HepG2 (cell line): ENCODE measurements around the gene CDK14. TPM values are rescaled to one million over a fixed set of nuclear protein-coding genes. Genes with fewer than 3 reads are reported as not detected.

Source experiments
- ATAC-seq: fragments of 200-7000 bp; cut with Tn5 transposase; 3 replicates; pipeline ENCODE4 v1.9.1; 2020; ENCODE audit warnings: mild to moderate bottlenecking, moderate library complexity
- BruUV-seq: library from RNA; stranded (reverse); fragments of 400-500 nt; replicated peaks from 2 replicates; lab custom pipeline; 2021; lab: Mats Ljungman, UMichigan
- CTCF ChIA-PET: fragments of 300-600 bp; formaldehyde crosslinking; extraction: SDS; loops from one replicate; lab custom pipeline; 2021; ENCODE audit warnings: low total read pairs, inconsistent platforms, low intra/inter-chr PET ratio; lab: Yijun Ruan, JAX
- POLR2A ChIA-PET: fragments of 350-600 bp; sonication (Branson Sonifier 250); formaldehyde crosslinking; loops from one replicate; lab custom pipeline; 2020; ENCODE audit warnings: antibody characterized with exemption, inconsistent platforms; lab: Yijun Ruan, JAX
- DNase-seq: peaks from one replicate; pipeline ENCODE4 v3.0.0-alpha.2; 2015; ENCODE audit warnings: low spot score
- FAIRE-seq: peaks from 3 replicates; lab custom pipeline; 2011; peaks lifted over from hg19 to GRCh38; lab: Jason Lieb, UNC
- H2AFZ ChIP-seq: one replicate; pipeline ENCODE4 v1.6.1; 2011; ENCODE audit warnings: low read length, inconsistent platforms
- H3K27ac ChIP-seq: fragments of 300-600 bp; 3 replicates; pipeline ENCODE4 v1.8.0; 2011; ENCODE audit warnings: mixed run types, mild to moderate bottlenecking, mixed read lengths, low read length, inconsistent platforms; ENCODE audit not compliant: insufficient read depth; ENCODE audit errors: extremely low read length
- H3K27me3 ChIP-seq, 2 experiments: fragments of 200-600 bp in 1 of 2; 2 replicates in 1 of 2; 3 replicates in 1 of 2; pipeline versions ENCODE4 v1.6.0 to v1.8.0; 2011; ENCODE audit warnings: low read length in 2 of 2, mild to moderate bottlenecking in 2 of 2, moderate library complexity in 2 of 2, inconsistent platforms in 1 of 2; ENCODE audit not compliant: insufficient read depth in 2 of 2, control insufficient read depth in 1 of 2
- H3K36me3 ChIP-seq, 2 experiments: fragments of 200-600 bp in 1 of 2; replicated peaks in 1 of 2; 2 replicates in 1 of 2; 3 replicates in 1 of 2; pipeline versions ENCODE4 v1.5.1 to v1.8.0; 2011; ENCODE audit warnings: low read length in 2 of 2, inconsistent platforms in 1 of 2; ENCODE audit not compliant: insufficient read depth in 2 of 2, control insufficient read depth in 1 of 2
- H3K4me1 ChIP-seq: 2 replicates; pipeline ENCODE4 v1.5.1; 2012; ENCODE audit warnings: low read length, inconsistent platforms; ENCODE audit not compliant: insufficient read depth
- H3K4me2 ChIP-seq: 2 replicates; pipeline ENCODE4 v1.6.0; 2011; ENCODE audit warnings: low read depth, low read length, inconsistent platforms
- H3K4me3 ChIP-seq, 3 experiments: fragments of 200-600 bp in 1 of 3; sonication (generic), shearing (Covaris generic) in 1 of 3; replicated peaks in 1 of 3; 2 replicates each; pipeline ENCODE4 v1.5.1; 2011 to 2016; ENCODE audit warnings: low read length in 3 of 3, inconsistent platforms in 2 of 3, low read depth in 2 of 3, mild to moderate bottlenecking in 2 of 3, control low read depth in 1 of 3, mixed read lengths in 1 of 3; ENCODE audit not compliant: insufficient read depth in 1 of 3
- H3K79me2 ChIP-seq: one replicate; pipeline ENCODE4 v1.6.1; 2011; ENCODE audit warnings: low read length, inconsistent platforms; ENCODE audit not compliant: insufficient read depth
- H3K9ac ChIP-seq: 2 replicates; pipeline ENCODE4 v1.6.0; 2011; ENCODE audit warnings: mild to moderate bottlenecking, low read depth, low read length, inconsistent platforms; ENCODE audit not compliant: insufficient read depth
- H3K9me3 ChIP-seq: 2 replicates; pipeline ENCODE4 v1.5.1; 2012; ENCODE audit warnings: mild to moderate bottlenecking, low read length
- H4K20me1 ChIP-seq: 2 replicates; pipeline ENCODE4 v1.6.0; 2011; ENCODE audit warnings: inconsistent platforms, mild to moderate bottlenecking, low read length, moderate library complexity; ENCODE audit not compliant: insufficient read depth
- ARNTL ChIP-seq: sonication (generic); formaldehyde crosslinking; IDR thresholded peaks from 2 replicates; pipeline ENCODE4 v1.4.0; 2020; ENCODE audit warnings: mild to moderate bottlenecking, missing genetic modification reagents
- EED ChIP-seq: sonication (generic); formaldehyde crosslinking; IDR thresholded peaks from 2 replicates; pipeline ENCODE4 v1.5.0; 2020; ENCODE audit warnings: mild to moderate bottlenecking, missing genetic modification reagents
- FOSL2 ChIP-seq: sonication (generic); formaldehyde crosslinking; IDR thresholded peaks from 2 replicates; pipeline ENCODE4 v1.4.0; 2020; ENCODE audit warnings: missing genetic modification reagents
- GZF1 ChIP-seq: sonication (generic); formaldehyde crosslinking; IDR thresholded peaks from 2 replicates; pipeline ENCODE4 v1.5.1; 2020; ENCODE audit warnings: mild to moderate bottlenecking, missing genetic modification reagents
- HMG20A ChIP-seq: IDR thresholded peaks from 2 replicates; pipeline ENCODE4 v1.6.1; 2016; ENCODE audit warnings: borderline replicate concordance
- MED1 ChIP-seq: sonication (generic); formaldehyde crosslinking; IDR thresholded peaks from 2 replicates; pipeline ENCODE4 v1.4.0; 2020; ENCODE audit warnings: missing genetic modification reagents
- MXD4 ChIP-seq: IDR thresholded peaks from 2 replicates; pipeline ENCODE4 v1.6.1; 2016; ENCODE audit warnings: mild to moderate bottlenecking, missing biosample characterization, missing genetic modification reagents
- NCOR1 ChIP-seq: fragments of 200-600 bp; sonication (generic); IDR thresholded peaks from 2 replicates; pipeline ENCODE4 v1.7.0; 2017; ENCODE audit warnings: antibody characterized with exemption, low read length, borderline replicate concordance
- ONECUT2 ChIP-seq: sonication (generic); formaldehyde crosslinking; IDR thresholded peaks from 2 replicates; pipeline ENCODE4 v1.4.0; 2020; ENCODE audit warnings: missing genetic modification reagents
- STAG1 ChIP-seq: sonication (generic); formaldehyde crosslinking; IDR thresholded peaks from 2 replicates; pipeline ENCODE4 v1.4.0; 2020; ENCODE audit warnings: missing genetic modification reagents
- TBP ChIP-seq: sonication (generic); formaldehyde crosslinking; IDR thresholded peaks from 2 replicates; pipeline ENCODE4 v1.5.0; 2020; ENCODE audit warnings: missing genetic modification reagents
- ZBTB20 ChIP-seq: sonication (generic); formaldehyde crosslinking; IDR thresholded peaks from 2 replicates; pipeline ENCODE4 v1.8.1; 2023; ENCODE audit warnings: missing genetic modification reagents, low read depth, mild to moderate bottlenecking, borderline replicate concordance
- ZC3H4 ChIP-seq: sonication (generic); formaldehyde crosslinking; IDR thresholded peaks from 2 replicates; pipeline ENCODE4 v1.4.0; 2020; ENCODE audit warnings: missing genetic modification reagents, borderline replicate concordance
- ZFP41 ChIP-seq: sonication (generic); formaldehyde crosslinking; IDR thresholded peaks from 2 replicates; pipeline ENCODE4 v1.4.0; 2020; ENCODE audit warnings: mild to moderate bottlenecking, missing genetic modification reagents, borderline replicate concordance
- ZKSCAN1 ChIP-seq: fragments of 150-350 bp; IDR thresholded peaks from 2 replicates; pipeline ENCODE4 v1.6.1; 2014; ENCODE audit warnings: low read length
- ZNF143 ChIP-seq: sonication (generic); formaldehyde crosslinking; IDR thresholded peaks from 2 replicates; pipeline ENCODE4 v1.4.0; 2020; ENCODE audit warnings: missing genetic modification reagents
- ZNF510 ChIP-seq: sonication (generic); formaldehyde crosslinking; IDR thresholded peaks from 2 replicates; pipeline ENCODE4 v1.4.0; 2020; ENCODE audit warnings: low read depth, mild to moderate bottlenecking, missing genetic modification reagents
- ZNF629 ChIP-seq: sonication (generic); formaldehyde crosslinking; conservative IDR thresholded peaks from 2 replicates; pipeline ENCODE4 v1.5.0; 2020; ENCODE audit warnings: missing genetic modification reagents
- WGBS: methylation state at CpG from one replicate; pipeline ENCODE4 v1.1.6; 2017; ENCODE audit warnings: low lambda C conversion rate; 5-methylcytosine and 5-hydroxymethylcytosine counted together
- in situ Hi-C: cut with HindIII; loops from 2 replicates; pipeline ENCODE4 v1.10.0; 2017; ENCODE audit warnings: low pct_unique_long_range_greater_than_20kb; ENCODE audit not compliant: extremely low pct_ligation_motif_present
- intact Hi-C: fragments of 100-400 bp; cut with micrococcal nuclease; formaldehyde crosslinking; loops from one replicate; pipeline ENCODE4 v1.10.0; 2022; ENCODE audit not compliant: unreplicated experiment
- polyA plus RNA-seq, 8 experiments: library from polyadenylated mRNA; depleted of rRNA in 3 of 8; stranded (reverse) in 7 of 8; unstranded in 1 of 8; fragments of >200 nt; fragmentation: Illumina TruSeq in 4 of 8; extraction: Trizol in 4 of 8; gene quantifications; 2 replicates each; pipeline versions ENCODE4 v1.2.1 to v1.2.3, GENCODE V29; 2011 to 2016; ENCODE audit warnings: low read depth in 4 of 8, missing spikeins in 1 of 8, mixed read lengths in 1 of 8; ENCODE audit not compliant: insufficient read depth in 1 of 8
- total RNA-seq, 5 experiments: library from RNA; depleted of rRNA; stranded (reverse); fragments of >200 nt; fragmentation: Illumina TruSeq; extraction: Trizol; gene quantifications; 2 replicates each; pipeline ENCODE4 v1.2.3, GENCODE V29; 2016; ENCODE audit warnings: low read depth in 1 of 5

CDK14 gene
- total and polyA plus RNA-seq, 2 of the 13 experiments (the other 11 are each of a cell fraction or from before 2014, with no cell fraction given): 0.26 to 0.71 TPM

- CTCF ChIA-PET: no interaction called here
- no peak overlapping the region for H3K4me3 ChIP-seq
- in situ Hi-C loops: no loop called here
- H3K4me2 ChIP-seq: no peak overlapping the region
- H3K4me1 ChIP-seq: no peaks in the 10 kb centered on the region
- intact Hi-C loops: no loop called here
- H3K27me3 ChIP-seq: no peaks in the 10 kb centered on the region
- DNase-seq: no peak
- H4K20me1 ChIP-seq: no peaks in the 10 kb centered on the region
- no peaks in the 10 kb centered on the region for H3K79me2 ChIP-seq
- no peak overlapping the region for H2AFZ ChIP-seq
- no peaks in the 10 kb centered on the region for H3K9me3 ChIP-seq
- BruUV-seq: no TSS peak
- no peak for ATAC-seq
- no peak for FAIRE-seq
- no peaks in the 10 kb centered on the region for H3K36me3 ChIP-seq
- WGBS: 1% methylated on average over 3 of the region's 3 CpGs
- TF ChIP-seq ZNF510 (no peak), ZNF629 (CRISPR knock-in tag) (no peak), FOSL2 (CRISPR knock-in tag) (no peak), STAG1 (CRISPR knock-in tag) (peak; percentile 19; the same call in 1 of the 2 replicates), ZNF143 (CRISPR knock-in tag) (no peak)
- TF ChIP-seq, all 625 proteins: peak for 1
- POLR2A ChIA-PET: no interaction called here
- Histone ChIP-seq H3K9ac (no peak overlapping the region), H3K27ac (no peak overlapping the region)
These were observed 94.2 kb downstream of the CDK14 start for GRCh38 chr7:90690159-90690858.

GRCh38 chr7:90692396-90692795, 96.3 kb downstream of the CDK14 start:
- Histone ChIP-seq H4K20me1 (no peaks in the 10 kb centered on the region), H2AFZ (no peak overlapping the region), H3K27me3 (no peaks in the 10 kb centered on the region), H3K79me2 (no peaks in the 10 kb centered on the region), H3K4me2 (no peak overlapping the region), H3K36me3 (no peaks in the 10 kb centered on the region), H3K9me3 (no peaks in the 10 kb centered on the region), H3K4me3 (no peak overlapping the region), H3K9ac (no peak overlapping the region), H3K27ac (no peak overlapping the region), H3K4me1 (no peaks in the 10 kb centered on the region)
- POLR2A ChIA-PET: no interaction called here
- in situ Hi-C loops (no loop called here), intact Hi-C loops (no loop called here)
- ATAC-seq (no peak), DNase-seq (no peak), FAIRE-seq (no peak)
- 7% methylated on average over 3 of the region's 3 CpGs for WGBS
- no TSS peak for BruUV-seq
- CTCF ChIA-PET: no interaction called here
- TF ChIP-seq ZKSCAN1 (no peak), EED (CRISPR knock-in tag) (no peak), MXD4 (CRISPR knock-in tag) (no peak), HMG20A (CRISPR knock-in tag) (no peak), ZC3H4 (CRISPR knock-in tag) (no peak), GZF1 (CRISPR knock-in tag) (no peak), ARNTL (CRISPR knock-in tag) (no peak), NCOR1 (no peak), TBP (CRISPR knock-in tag) (no peak), ZBTB20 (CRISPR knock-in tag) (no peak), MED1 (no peak), ONECUT2 (CRISPR knock-in tag) (no peak), ZFP41 (CRISPR knock-in tag) (no peak)
